ENCODE results near the gene MAP4K1. TPM values are rescaled to one million over a fixed set of nuclear protein-coding genes. Genes with fewer than 3 reads are reported as not detected.

MAP4K1 gene
- total RNA-seq, 1 experiment from 2014 or later, result 2.3 TPM

GRCh38 chr19:38565691-38566105 lies 52.1 kb downstream of the MAP4K1 start:
- H3K27ac ChIP-seq (ENCODE audit: low read length), result no peak overlapping the region
- no peak overlapping the region for H3K4me3 ChIP-seq (ENCODE audit: low read length)

GRCh38 chr19:38564981-38565690 lies 52.6 kb downstream of the MAP4K1 start:
- no TSS peak for BruUV-seq (replicated peaks)
- ChIA-PET CTCF (no interaction called here), POLR2A (ENCODE audit: unreplicated experiment) (no interaction called here)
- Histone ChIP-seq H3K9ac (ENCODE audit: low read length) (no peak overlapping the region), H3K27me3 (ENCODE audit: low read length) (no peaks in the 10 kb centered on the region), H3K4me2 (ENCODE audit: low read length) (no peak overlapping the region), H3K9me2 (replicated peaks; ENCODE audit: low read length) (no peaks in the 10 kb centered on the region), H3K4me1 (ENCODE audit: insufficient read depth, low read length) (no peaks in the 10 kb centered on the region), H3K36me3 (ENCODE audit: low read depth, low read length) (no peaks in the 10 kb centered on the region), H4K20me1 (ENCODE audit: low read length) (no peaks in the 10 kb centered on the region), H3K27ac (ENCODE audit: low read length) (no peak overlapping the region), H3K9me3 (ENCODE audit: low read length) (no peaks in the 10 kb centered on the region), H2AFZ (ENCODE audit: low read length) (no peak overlapping the region), H3K4me3 (ENCODE audit: low read length) (no peak overlapping the region), H3F3A (ENCODE audit: low read length, unreplicated experiment) (no peaks in the 10 kb centered on the region), H3K79me2 (ENCODE audit: low read length) (no peaks in the 10 kb centered on the region)
- DNase-seq, result no peak
- intact Hi-C loops (cut with micrococcal nuclease), result no loop called here
- no peak for ATAC-seq
- TF ChIP-seq CTCF (conservative IDR thresholded peaks at IDR 0.05; ENCODE audit: low read depth, low read length) (no peak), EZH2 (IDR thresholded peaks at IDR 0.05; ENCODE audit: low read length, unreplicated experiment) (no peak)

More at GRCh38 chr19:38565691-38566105, 52.1 kb downstream of the MAP4K1 start:
- intact Hi-C loops (cut with micrococcal nuclease), result no loop called here
- no peaks in the 10 kb centered on the region for H3F3A ChIP-seq (ENCODE audit: low read length, unreplicated experiment)
- H3K9me2 ChIP-seq (replicated peaks; ENCODE audit: low read length), result no peaks in the 10 kb centered on the region
- H3K27me3 ChIP-seq (ENCODE audit: low read length), result no peaks in the 10 kb centered on the region
- TF ChIP-seq EZH2phosphoT487 (IDR thresholded peaks at IDR 0.05; ENCODE audit: borderline replicate concordance, low read length) (no peak), CTCF (conservative IDR thresholded peaks at IDR 0.05; ENCODE audit: low read depth, low read length) (no peak), EZH2 (IDR thresholded peaks at IDR 0.05; ENCODE audit: low read length, unreplicated experiment) (no peak)
- no TSS peak for BruUV-seq (replicated peaks)
- no peaks in the 10 kb centered on the region for H3K9me3 ChIP-seq (ENCODE audit: low read length)
- no peaks in the 10 kb centered on the region for H3K36me3 ChIP-seq (ENCODE audit: low read depth, low read length)
- POLR2A ChIA-PET (ENCODE audit: unreplicated experiment), result no interaction called here
- no peaks in the 10 kb centered on the region for H3K4me1 ChIP-seq (ENCODE audit: insufficient read depth, low read length)
- no peak overlapping the region for H3K4me2 ChIP-seq (ENCODE audit: low read length)
- H3K79me2 ChIP-seq (ENCODE audit: low read length), result no peaks in the 10 kb centered on the region
- ATAC-seq, result no peak
- no peak overlapping the region for H3K9ac ChIP-seq (ENCODE audit: low read length)
- H2AFZ ChIP-seq (ENCODE audit: low read length), result no peak overlapping the region
- DNase-seq, result no peak
- CTCF ChIA-PET, result no interaction called here
- H4K20me1 ChIP-seq (ENCODE audit: low read length), result no peaks in the 10 kb centered on the region

GRCh38 chr19:38563475-38563874 lies 54.3 kb downstream of the MAP4K1 start:
- Histone ChIP-seq H3F3A (ENCODE audit: low read length, unreplicated experiment) (no peaks in the 10 kb centered on the region), H3K27ac (ENCODE audit: low read length) (no peak overlapping the region), H2AFZ (ENCODE audit: low read length) (no peak overlapping the region), H3K36me3 (ENCODE audit: low read depth, low read length) (no peaks in the 10 kb centered on the region), H3K79me2 (ENCODE audit: low read length) (no peaks in the 10 kb centered on the region), H3K27me3 (ENCODE audit: low read length) (no peaks in the 10 kb centered on the region), H3K9me3 (ENCODE audit: low read length) (no peaks in the 10 kb centered on the region), H3K9ac (ENCODE audit: low read length) (no peak overlapping the region), H3K4me2 (ENCODE audit: low read length) (no peak overlapping the region), H3K4me3 (ENCODE audit: low read length) (no peak overlapping the region), H3K4me1 (ENCODE audit: insufficient read depth, low read length) (no peaks in the 10 kb centered on the region), H3K9me2 (replicated peaks; ENCODE audit: low read length) (no peaks in the 10 kb centered on the region), H4K20me1 (ENCODE audit: low read length) (no peaks in the 10 kb centered on the region)
- ChIA-PET POLR2A (ENCODE audit: unreplicated experiment) (no interaction called here), CTCF (no interaction called here)
- DNase-seq, result no peak
- intact Hi-C loops (cut with micrococcal nuclease), result no loop called here
- BruUV-seq (replicated peaks), result no TSS peak
- ATAC-seq, result no peak
- TF ChIP-seq CTCF (conservative IDR thresholded peaks at IDR 0.05; ENCODE audit: low read depth, low read length) (no peak), EZH2phosphoT487 (IDR thresholded peaks at IDR 0.05; ENCODE audit: borderline replicate concordance, low read length) (no peak), EZH2 (IDR thresholded peaks at IDR 0.05; ENCODE audit: low read length, unreplicated experiment) (no peak)

Measured in PC-3 (cell line).